Measurements from ENCODE around the gene NPIPA5. TPM values are rescaled to one million over a fixed set of nuclear protein-coding genes. Genes with fewer than 3 reads are reported as not detected.

The NPIPA5 gene
- total and polyA plus RNA-seq, 2 donors (not counting 3 experiments of a cell fraction or from before 2014, with no cell fraction given) = 11.3 to 19.6 TPM

DNA sequence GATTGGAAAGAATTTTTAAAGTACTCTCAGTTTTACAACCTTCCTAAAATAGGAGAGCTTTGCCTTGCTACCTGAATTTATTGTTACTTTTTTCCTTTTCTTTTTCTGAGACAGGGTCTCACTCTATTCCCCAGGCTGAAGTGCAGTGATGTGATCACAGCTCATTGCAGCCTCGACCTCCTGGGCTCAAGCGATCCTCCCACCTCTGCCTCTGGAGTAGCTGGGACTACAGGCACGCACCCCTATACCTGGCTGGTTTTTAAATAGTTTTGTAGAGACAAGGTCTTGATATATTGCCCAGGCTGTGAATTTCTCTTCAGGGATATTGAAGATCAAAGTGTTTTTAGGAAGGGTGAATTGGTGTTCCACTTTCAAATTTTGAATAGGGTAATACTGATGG lies 21.2 kb upstream of the NPIPA5 start:
- H3K4me1 ChIP-seq (ENCODE audit: control insufficient read depth, extremely low read depth, insufficient read depth, low read length) = no peaks in the 10 kb centered on the region
- dilution Hi-C loops (cut with MboI; ENCODE audit: extremely low pct_ligation_motif_present, low sequenced_read_pairs) = no loop called here
- CTCF ChIA-PET = interaction anchor here (1.4 kb wide), 1 partner anchor 28 kb away, joined by 6 read pairs; no protein-coding TSS in a partner anchor

More for the DNA sequence above, 21.2 kb upstream of the NPIPA5 start:
- Histone ChIP-seq H3K9me1 (replicated peaks; ENCODE audit: control insufficient read depth, extremely low read depth, insufficient read depth, low read length) (no peaks in the 10 kb centered on the region), H3K4me2 (ENCODE audit: insufficient read depth, low read length) (no peak overlapping the region), H3K9me3 (replicated peaks; ENCODE audit: control insufficient read depth, insufficient read depth, low read length) (no peaks in the 10 kb centered on the region), H3K79me2 (ENCODE audit: control insufficient read depth, insufficient read depth, low read length) (no peaks in the 10 kb centered on the region), H4K20me1 (replicated peaks; ENCODE audit: control insufficient read depth, extremely low read depth, insufficient read depth, low read length) (no peaks in the 10 kb centered on the region), H3K27me3 (ENCODE audit: control insufficient read depth in 2 of 2, insufficient read depth in 2 of 2, low read length in 2 of 2) (no peaks in the 10 kb centered on the region), H3K4me3 (replicated peaks in 1 of 3; ENCODE audit: insufficient read depth in 1 of 3, low read depth in 1 of 3, low read length in 3 of 3) (no peak overlapping the region), H3K9ac (replicated peaks; ENCODE audit: extremely low read depth, insufficient read depth, low read length) (no peak overlapping the region), H2AFZ (ENCODE audit: low read depth, low read length) (no peak overlapping the region), H3K36me3 (ENCODE audit: control insufficient read depth in 2 of 2, extremely low read depth in 1 of 2, insufficient read depth in 2 of 2, low read length in 2 of 2) (no peaks in the 10 kb centered on the region), H3K27ac (ENCODE audit: insufficient read depth, low read depth, low read length) (no peak overlapping the region)
- no peak for FAIRE-seq
- DNase-seq (ENCODE audit: low read depth, low spot score) = no peak
- intact Hi-C loops (cut with micrococcal nuclease) = no loop called here
- POLR2A ChIA-PET = no interaction called here
- BruUV-seq (replicated peaks) = no TSS peak
- TF ChIP-seq FOS (IDR thresholded peaks at IDR 0.05; ENCODE audit: borderline replicate concordance, insufficient read depth, low read length) = no peak
- no peak for TF ChIP-seq POLR2AphosphoS5 (IDR thresholded peaks at IDR 0.05; ENCODE audit: insufficient read depth, low read depth, low read length)
- TF ChIP-seq POLR2A (IDR thresholded peaks at IDR 0.05; ENCODE audit: low read depth, low read length) = no peak
- no peak for TF ChIP-seq EZH2 (IDR thresholded peaks at IDR 0.05; ENCODE audit: borderline replicate concordance, low read depth, low read length, severe bottlenecking)
- no peak for TF ChIP-seq MYC (IDR thresholded peaks at IDR 0.05; ENCODE audit: low read depth, low read length)
- TF ChIP-seq, protein P1, sequence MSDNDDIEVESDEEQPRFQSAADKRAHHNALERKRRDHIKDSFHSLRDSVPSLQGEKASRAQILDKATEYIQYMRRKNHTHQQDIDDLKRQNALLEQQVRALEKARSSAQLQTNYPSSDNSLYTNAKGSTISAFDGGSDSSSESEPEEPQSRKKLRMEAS (IDR thresholded peaks at IDR 0.05; ENCODE audit: insufficient read depth, insufficient read length) = no peak
- TF ChIP-seq, protein P2, sequence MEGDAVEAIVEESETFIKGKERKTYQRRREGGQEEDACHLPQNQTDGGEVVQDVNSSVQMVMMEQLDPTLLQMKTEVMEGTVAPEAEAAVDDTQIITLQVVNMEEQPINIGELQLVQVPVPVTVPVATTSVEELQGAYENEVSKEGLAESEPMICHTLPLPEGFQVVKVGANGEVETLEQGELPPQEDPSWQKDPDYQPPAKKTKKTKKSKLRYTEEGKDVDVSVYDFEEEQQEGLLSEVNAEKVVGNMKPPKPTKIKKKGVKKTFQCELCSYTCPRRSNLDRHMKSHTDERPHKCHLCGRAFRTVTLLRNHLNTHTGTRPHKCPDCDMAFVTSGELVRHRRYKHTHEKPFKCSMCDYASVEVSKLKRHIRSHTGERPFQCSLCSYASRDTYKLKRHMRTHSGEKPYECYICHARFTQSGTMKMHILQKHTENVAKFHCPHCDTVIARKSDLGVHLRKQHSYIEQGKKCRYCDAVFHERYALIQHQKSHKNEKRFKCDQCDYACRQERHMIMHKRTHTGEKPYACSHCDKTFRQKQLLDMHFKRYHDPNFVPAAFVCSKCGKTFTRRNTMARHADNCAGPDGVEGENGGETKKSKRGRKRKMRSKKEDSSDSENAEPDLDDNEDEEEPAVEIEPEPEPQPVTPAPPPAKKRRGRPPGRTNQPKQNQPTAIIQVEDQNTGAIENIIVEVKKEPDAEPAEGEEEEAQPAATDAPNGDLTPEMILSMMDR (IDR thresholded peaks at IDR 0.05; ENCODE audit: extremely low read depth in 1 of 2, insufficient read depth in 1 of 2, low read depth in 1 of 2, low read length in 2 of 2) = no peak
- TF ChIP-seq JUN (IDR thresholded peaks at IDR 0.05; ENCODE audit: borderline replicate concordance, insufficient read depth, insufficient read length, low read depth) = no peak
- no peak for TF ChIP-seq GATA2 (IDR thresholded peaks at IDR 0.05; ENCODE audit: insufficient read depth, insufficient read length, low read depth, low read length)
